Activated CD8-positive, alpha-beta memory T cell treated with anti-CD3 and anti-CD28 coated beads, Interleukin-2, amount 50 U/mL, for 1 hour (primary cell): ENCODE results near the gene STK32B.
"Not testable (repeated sequence)": the region's sequence is repeated elsewhere in the genome, so short reads cannot be mapped to it uniquely, and the experiment has no call there.

Experiments used
- DNase-seq: peaks from one replicate; pipeline ENCODE4 v3.0.0-alpha.2; 2020; ENCODE audit errors: extremely low read depth

STK32B gene

DNA sequence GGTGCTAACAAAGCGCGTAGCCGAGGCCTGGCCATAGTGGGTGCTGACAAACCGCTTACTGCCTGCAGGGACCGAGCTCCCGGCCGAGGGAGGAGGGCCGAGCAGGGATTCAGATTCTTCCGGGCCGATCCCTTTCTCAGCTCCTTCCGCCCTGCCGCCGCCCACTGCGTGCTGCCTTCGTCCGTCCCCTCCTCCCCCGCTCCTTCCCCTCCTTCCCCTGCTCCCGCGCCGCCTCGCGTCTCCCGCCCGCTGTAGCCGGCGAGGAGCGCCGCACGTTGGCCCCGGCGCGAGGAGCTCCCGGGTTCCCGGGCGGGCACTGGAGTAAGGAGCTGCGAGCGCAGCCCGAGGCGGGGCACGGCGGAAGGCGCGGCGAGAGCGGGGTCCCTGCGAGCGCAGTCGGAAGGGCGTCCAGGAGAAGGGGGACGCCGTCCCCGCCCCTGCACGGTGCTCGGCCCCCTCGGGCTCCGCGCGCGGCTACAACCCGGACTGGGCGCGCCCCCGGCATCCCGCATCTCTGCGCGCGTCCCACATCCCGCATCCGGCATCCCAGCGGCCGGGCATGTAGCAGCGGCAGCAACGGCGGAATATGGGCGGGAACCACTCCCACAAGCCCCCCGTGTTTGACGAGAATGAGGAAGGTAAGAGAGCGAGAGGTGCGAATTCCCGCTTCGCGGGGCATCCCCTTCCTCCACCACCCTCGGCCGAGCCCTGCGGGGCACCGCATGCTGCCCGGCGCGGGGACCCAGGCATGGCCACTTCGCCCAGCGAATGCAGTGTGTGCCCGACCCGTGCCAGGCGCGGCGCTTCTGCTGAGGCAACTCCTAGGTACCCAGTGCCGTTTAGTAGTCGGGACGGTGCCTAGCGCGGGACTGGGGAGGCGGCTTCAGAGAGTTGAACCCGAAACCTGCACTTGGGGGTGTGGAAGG, at the start of gene STK32B:
STK32B (plus strand) TSS at position 203 of the 926 bp plus-strand sequence.
- DNase-seq, result no peak

DNA sequence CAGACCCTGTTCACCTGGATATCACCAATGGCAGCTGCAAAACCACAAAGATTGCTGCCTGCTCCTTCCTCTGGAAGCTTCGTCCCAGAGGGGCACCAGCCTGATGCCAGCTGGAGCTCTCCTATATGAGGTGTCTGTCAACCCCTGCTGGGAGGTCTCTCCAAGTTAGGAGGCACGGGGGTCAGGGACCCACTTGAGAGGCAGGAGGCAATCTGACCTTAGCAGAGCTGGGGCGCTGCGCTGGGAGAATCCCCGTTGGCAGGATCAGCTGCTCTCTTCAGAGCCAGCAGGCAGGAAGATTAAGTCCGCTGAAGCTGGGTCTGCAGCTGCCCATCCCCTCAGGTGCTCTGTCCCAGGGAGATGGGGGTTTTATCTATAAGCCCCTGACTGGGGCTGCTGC, 49.6 kb upstream of the STK32B start:
- not testable (repeated sequence) for DNase-seq

DNA sequence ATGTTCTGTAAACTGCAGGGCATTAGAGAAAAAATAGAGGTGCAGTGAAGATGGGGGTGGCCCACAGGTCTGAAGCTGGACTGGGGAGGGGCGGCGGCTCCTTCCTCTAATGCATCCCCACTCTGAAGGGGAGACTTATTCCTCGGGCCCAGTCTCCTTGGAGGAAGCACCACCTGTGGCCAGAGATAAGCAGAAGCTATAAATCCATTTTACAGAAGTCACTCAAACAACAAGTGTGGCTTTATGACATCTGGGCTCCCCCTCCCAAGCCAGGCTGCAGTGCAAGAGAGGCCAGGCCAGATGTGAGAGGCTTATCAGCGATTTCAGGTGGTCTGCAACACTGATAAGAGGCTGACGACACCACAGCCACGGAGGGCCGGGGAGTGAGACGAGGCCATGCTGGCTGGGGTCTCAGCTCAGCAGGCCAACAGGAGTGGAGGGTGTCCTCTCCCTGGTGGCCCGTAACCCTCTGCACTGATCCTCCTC, 47.9 kb upstream of the STK32B start:
- no peak for DNase-seq

DNA sequence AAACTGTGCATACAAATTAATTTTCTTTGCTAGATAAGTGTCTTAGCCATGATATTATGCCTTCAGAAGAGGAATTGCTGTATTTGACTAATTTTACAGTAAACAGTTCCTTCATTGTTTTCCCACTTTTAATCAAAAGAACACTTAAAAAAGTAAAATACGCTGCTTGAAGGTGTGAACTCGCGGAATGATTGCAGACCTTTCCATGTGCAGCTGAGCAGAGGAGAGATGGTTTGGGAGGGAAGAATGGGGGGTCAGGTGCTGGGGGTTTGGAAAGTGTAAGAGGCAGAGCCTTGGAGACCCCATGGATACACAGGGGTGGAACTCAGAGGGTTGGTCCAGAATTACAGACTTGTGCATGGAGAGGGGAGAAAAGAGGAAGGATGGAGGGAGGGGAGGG, 47.4 kb upstream of the STK32B start:
- no peak for DNase-seq

DNA sequence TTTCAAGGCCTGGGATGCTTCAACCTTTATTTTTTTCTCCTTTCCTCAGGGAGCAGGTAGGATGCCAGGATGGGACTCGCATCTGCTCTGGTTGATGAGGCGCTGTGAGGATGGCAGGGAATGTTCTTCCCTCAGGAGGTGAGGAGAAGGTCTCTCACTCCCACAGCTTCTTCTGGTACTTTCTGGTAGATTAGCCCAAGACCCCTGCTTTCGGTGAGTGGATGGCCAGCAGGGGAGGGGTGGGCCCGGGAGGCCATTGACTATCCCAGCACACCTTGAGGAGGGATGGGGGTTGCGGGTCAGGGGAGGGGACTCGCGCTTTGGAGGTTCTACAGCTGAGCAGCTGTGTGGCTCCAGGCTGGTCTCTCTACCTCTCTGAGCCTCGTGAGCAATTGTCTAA, 46.8 kb upstream of the STK32B start:
- DNase-seq, result no peak

DNA sequence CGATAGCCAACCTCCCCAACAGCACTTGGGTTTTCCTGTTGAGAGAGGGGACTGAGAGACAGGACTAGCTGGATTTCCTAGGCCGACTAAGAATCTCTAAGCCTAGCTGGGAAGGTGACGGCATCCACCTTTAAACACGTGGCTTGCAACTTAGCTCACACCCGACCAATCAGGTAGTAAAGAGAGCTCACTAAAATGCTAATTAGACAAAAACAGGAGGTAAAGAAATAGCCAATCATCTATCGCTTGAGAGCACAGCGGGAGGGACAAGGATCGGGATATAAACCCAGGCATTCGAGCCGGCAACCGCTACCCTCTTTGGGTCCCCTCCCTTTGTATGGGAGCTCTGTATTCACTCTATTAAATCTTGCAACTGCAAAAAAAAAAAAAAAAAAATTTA, 44.3 kb upstream of the STK32B start:
- not testable (repeated sequence) for DNase-seq

DNA sequence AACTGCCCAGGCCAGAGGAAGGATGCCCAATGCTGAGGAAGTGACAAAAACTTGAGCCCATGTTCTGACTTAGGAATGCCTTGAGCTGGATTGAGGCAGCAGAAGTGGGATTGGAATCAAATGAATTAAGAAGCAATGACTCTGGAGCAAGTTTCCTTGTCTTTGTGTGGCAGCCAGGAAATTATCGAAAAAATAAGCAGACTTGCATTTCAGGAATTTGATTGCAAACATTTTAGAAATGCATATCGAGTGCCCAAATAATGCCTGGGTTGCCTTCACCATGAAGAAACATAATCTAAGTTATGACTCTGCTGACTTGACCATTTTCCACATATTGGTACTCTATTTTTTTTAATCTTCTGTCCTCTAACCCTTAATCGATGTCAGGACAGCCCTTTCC, 41.5 kb upstream of the STK32B start:
- no peak for DNase-seq

DNA sequence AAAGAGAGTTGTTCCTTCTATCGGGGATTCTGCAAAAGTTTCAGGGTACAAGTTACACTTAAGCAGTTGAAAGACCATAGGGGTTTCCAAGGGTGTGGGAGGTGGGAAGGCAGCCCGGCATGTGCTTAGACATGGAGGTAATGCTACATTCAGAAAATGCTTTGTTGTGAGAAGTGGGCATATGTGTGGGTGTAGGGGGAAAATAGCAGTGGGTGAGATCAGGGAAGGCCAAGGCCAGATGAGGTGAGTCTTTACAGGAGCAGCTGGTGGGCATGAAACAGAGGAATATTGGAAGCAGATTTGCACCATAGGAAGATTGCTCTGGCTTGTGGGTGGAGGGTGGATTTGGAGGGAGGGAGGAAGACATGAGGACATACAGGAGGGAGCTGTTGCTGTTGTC, 40.3 kb upstream of the STK32B start:
- DNase-seq, result no peak

DNA sequence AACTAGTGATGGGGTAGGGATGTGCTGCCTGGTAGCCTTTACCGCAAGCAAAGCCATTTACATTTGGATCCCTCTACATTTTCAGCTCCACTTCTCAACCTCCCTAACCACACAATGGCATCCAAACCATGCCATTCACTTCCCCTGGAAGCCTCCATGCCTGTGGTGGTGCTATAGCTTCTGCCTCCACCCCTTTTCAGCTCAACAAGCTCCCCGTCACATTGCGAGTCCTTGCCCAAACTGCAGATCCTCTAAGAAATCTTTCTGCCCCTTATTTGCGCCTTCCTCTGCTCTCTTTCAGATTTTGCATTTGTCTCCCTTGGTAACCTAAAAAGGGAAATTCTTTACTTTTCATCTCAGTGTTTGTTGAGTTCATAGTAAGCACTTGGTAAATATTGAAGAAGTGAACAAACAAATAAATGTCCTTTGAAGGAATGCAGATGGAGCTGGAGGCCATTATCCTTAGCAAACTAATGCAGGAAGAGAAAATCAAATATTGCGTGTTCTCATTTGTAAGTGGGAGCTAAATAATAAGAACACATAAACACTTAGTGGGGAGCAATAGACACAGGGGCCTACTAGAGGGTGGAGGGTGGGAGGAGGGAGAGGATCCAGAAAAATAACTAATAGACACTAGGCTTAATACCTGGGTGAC, 38.9 kb upstream of the STK32B start:
- no peak for DNase-seq

DNA sequence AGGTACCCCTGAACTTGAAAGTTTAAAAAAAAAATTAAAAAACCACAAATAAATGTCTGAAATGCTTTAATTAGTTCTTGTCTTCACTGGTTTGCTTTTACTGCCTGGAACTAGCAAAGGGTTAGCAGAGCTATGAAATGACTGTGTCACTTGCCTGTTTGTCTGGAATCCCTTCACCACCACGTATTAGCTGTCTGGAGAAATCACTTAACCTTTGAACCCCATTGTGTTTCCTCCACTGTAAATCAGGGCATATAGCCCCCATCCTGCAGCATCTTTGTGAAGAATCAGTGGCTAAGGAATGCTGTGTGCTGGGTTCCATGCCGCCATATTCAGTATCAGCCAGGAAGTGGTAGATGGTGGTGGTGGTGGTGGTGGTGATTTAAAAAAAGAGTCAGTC, 38.3 kb upstream of the STK32B start:
- no peak for DNase-seq

DNA sequence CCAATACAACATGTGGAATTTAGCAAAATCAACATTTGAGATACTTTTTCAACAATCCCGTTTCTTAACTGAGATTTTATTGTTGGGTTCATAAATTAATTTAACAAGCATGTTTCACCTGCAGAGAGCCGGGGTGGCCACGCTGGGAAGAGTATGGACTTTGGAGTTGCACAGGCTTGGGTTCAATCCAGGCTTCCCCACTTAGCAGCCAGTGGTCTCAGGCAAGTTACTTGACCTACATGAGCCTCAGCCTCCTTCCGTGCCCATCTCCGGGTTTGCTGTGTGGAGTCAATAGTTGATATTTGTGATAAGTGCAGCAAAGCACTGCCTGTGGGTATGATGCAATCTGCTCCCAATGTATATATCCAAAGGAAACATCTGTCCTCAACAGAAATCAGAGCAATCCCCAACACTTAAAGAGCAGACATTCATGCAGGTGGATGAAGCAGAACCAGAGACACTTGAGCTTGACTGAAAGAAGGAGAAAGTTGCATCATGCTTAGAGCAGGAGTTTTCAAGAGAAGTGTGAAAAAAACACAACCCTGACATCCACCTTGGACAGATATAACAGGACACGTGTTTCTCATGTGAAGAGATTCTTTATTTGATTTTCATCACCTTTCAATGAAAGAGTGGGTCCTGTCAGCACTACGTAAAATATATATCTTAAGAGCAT, 37.1 kb upstream of the STK32B start:
- no peak for DNase-seq

DNA sequence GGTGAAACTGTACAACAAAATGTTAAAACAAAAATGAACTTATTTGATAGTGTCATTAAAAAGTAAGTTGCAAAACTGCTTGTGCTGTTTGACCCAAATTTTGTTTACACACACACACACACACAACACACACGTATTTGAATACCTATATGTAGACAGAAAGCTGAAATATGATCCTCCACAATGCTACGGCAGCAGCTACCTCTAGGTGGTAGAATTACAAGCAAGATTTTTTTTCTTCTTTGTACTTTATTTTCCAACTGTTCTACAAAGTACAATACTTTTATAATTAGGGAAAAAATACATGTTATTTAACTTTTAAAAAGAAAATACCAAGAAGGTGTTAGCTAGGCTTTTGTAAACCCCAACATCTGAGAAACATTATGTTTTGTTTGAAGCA, 33.2 kb upstream of the STK32B start:
- DNase-seq, result no peak

DNA sequence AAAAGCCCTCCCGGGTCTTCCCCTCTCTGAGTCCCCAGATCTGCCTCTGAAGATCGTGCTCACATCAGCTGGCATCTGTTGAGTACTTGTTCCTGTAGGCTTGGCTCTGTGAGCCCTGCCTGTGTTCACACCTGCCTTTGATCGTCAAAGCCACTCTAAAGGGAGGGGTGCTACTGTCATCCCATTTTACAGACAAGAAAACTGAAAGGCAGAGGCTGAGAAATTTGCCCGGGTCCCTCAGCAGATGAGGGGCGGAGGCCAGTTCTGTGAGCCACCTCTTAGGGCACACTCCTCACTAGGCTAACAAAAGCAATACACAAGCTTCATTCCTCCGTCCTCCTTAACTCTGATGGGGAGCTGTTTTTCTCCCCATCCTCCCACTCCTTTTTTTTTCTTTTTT, 32.7 kb upstream of the STK32B start:
- DNase-seq, result no peak

DNA sequence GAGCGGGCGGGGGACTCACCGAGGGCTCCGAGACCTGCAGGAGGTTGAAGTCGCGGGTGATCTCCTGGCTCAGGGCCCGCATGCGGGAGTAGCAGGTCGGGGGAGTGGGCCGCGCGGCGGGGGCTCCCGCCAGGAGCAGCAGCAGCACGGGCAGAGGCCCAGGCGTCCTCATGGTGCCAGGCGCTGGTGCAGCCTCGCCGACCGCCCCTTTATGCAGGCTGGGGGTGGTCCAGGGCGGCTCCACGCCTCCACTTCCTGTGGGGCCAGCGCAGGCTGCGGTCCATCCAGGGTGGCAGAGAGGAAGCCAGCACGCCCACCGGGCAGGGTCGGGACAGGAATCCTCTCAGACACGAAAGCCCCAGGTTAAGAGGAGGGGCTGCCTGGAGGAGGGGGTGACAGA, 32.0 kb upstream of the STK32B start, which contains the start of gene CYTL1:
CYTL1 (minus strand) TSS at position 185 of the 400 bp plus-strand sequence; CDS start at position 172, 13 bp downstream.
- DNase-seq, result no peak

DNA sequence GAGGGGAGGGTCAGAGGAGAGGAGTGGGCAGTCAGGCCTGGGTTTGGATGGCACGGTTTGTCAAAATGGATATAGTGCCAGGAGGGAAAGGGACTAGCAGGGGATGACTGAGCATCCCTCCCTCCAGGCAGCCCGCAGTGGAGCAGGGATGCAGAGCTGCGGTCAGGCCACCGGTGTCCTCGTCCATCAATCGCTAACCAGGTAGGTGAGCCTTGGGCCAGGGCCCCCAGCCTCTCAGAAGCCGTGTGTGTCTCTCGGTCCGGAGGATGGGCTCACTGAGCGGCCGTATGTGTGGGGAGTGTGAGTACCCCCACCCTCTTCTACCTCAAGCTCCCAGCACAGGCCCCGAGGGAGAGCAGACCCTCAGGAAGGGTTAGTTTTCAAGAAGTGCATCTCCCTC, 31.5 kb upstream of the STK32B start:
- no peak for DNase-seq

DNA sequence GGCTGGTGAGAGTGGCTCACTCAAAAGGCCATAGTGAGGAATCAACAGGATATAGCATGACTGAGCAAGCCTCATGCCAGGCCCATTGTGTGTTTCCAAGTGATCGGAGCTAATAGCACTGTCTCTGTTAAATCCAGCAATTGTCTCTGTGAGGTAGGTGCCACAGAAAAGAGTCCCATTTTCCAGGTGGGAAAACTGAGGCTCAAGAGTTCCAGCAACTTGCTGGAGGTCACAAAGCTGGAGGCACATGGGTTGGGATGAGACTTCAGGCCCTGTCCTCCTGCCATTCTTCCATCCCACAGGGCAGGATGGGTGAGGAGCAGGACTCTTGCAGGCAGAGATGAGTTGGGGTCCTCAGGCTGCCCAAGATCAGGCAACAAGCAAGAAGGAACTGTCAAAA, 30.9 kb upstream of the STK32B start:
- DNase-seq, result no peak

DNA sequence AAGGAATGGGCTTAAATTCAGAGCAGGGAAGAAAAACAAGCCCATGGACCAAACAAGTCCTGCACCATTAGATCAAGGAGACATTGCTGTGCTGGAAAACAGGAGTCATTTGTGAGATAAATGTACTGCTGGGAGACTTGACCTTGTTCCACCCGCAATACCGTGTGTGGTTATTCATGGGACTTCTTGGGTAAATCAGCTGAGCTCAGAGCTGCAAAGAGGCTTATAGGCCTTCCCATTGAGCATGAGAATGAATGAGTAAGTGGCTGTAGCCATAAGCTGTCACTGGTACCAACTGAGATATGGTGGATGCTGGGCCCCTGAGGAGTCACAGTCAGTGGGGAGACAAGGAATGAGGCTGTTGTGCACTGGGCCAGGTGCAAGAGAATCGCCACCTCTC, 29.7 kb upstream of the STK32B start:
- no peak for DNase-seq

DNA sequence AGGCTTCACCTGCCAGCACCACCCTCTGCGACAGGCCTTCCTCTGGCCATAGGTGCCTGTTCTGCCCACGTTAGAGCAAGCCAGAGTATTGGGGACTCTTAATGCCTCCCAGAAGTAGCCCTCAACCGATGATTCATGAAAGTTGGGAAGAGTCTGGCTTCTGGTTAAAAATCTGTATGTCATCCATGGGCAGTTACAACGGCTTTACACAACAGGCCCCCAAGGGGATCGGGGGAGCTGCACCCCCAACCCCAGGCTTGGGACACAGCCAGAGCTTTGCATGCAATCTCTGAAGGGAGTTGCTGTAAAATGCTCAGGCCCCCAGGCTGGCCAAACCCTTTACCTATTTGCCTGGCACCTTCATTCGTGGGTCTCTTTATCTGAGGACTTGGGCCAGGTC, 26.6 kb upstream of the STK32B start:
- DNase-seq, result no peak

DNA sequence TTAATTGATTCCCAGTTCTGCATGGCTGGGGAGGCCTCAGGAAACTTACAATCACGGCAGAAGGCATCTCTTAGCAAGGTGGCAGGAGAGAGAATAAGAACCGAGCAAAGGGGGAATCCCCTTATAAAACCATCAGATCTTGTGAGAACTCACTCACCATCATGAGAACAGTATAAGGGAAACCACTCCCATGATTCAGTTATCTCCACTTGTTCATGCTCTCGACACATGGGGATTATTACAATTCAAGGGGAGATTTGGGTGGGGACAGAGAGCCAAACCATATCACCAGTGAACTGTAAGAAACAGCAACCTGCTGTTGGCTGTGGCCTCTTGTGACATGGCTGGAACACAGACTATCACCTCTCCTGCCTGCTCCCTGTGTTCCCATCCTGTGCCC, 24.9 kb upstream of the STK32B start:
- DNase-seq, result no peak

DNA sequence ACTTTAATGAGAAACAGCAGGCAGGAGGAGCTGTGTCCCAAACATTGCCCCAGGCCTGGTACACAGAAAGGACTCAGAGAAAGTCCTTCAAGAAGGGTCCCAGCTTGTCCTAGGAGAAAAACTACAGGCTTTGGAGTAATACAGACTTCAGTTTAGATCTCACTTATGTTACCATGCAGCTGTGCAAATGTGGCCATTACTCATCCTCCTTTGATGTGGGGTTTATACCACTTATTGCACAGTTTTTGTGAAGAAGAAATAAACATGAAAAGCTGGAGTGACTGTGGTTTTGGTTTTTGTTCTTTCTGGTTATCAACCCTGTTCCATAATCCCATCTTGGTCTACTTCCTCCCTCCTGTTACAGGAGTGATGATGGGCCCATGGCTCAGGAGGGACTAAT, 23.9 kb upstream of the STK32B start:
- no peak for DNase-seq

DNA sequence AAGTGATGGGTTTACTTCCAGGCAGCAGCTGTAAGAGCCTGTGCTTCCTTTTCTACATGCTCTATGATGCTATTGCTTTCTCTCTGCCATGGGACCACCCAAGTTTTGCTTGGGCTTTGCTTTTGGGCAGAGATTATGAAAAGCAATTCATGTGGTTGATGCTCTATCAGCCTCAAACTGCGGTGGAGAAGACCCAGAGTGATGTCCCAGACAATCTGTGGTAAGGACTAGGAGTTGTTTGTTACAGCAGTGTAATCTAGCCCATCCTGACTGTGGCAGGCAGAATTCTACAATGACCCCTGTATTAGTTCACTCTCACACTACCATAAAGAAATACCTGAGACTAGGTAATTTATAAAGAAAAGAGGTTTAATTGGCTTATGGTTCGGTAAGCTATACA, 22.8 kb upstream of the STK32B start:
- no peak for DNase-seq

DNA sequence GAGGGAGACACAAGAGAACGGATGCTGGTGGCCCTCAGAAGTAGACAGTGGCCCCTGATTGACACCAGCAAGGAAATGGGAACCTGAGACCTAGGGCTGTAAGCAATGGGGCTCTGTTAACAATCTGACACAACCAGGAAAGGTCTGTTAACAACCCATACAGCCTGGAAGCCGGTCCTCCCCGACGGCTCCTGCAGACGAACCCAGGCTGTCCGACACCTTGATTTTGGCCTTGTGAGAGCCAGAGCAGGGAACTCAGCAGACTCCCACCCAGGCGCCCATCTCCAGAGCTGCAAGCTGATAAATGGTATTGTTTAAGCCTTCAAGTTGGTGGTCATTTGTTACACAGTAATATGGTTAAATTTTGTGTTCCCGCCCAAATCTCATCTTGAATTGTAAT, 21.8 kb upstream of the STK32B start:
- no peak for DNase-seq

DNA sequence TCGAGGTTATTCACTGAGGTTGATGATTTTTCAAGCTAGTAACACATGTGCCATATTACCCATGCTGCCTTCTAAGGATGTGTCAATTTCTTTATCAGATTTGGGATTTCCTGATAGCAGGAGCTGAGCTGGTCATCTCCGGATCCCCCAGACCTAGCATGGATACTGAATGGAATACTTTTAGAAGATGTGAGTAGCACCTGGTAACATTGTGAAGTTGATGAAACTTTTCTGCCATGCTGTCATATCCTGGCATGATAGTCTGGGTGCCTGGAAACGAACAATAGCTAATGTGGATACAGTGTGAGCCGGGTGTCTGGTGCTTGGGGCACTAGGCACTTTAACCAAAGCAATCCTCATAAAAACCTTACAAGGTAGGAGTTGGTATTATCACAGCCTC, 21.1 kb upstream of the STK32B start:
- no peak for DNase-seq
